GM19372 (cell line): ENCODE results near the gene AXDND1.
"Not testable (repeated sequence)": the region's sequence is repeated elsewhere in the genome, so short reads cannot be mapped to it uniquely, and the experiment has no call there.

ENCODE experiments used
- ATAC-seq: cut with Tn5 transposase; IDR thresholded peaks from one replicate; pipeline ENCODE4 v1.9.1; 2021; ENCODE audit warnings: mild to moderate bottlenecking, low read depth, moderate library complexity; ENCODE audit not compliant: unreplicated experiment

AXDND1 gene

GRCh38 chr1:179365342-179366092 is at the start of gene AXDND1:
Gene AXDND1 (plus strand): TSS chr1:179365971. CDS start chr1:179366510, 539 bp downstream.
- ATAC-seq: peak; percentile 95

DNA sequence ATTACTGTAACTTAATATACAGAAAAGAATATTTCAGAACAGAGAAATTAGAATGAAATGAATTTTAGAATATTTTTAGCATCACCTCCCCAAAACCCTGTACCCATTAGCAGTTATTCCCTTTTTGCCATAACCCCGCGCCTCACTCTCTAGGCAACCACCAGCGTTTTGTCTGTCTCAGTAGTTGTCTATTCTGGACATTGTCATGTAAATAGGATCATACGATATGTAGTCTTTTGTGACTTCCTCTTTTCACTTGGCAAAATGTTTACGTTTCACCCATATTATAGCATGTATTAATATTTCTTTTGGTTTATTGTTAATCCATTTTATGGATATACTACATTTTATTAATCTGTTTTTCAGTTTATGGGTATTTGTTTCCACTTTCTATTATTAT is 47.3 kb upstream of the AXDND1 start:
- no peak for ATAC-seq

- no peak for ATAC-seq
Measured at GRCh38 chr1:179321533-179322216, 44.1 kb upstream of the AXDND1 start.

GRCh38 chr1:179322557-179322956 is 43.2 kb upstream of the AXDND1 start:
- no peak for ATAC-seq

- no peak for ATAC-seq
Measured at GRCh38 chr1:179323436-179323835, 42.3 kb upstream of the AXDND1 start.

DNA sequence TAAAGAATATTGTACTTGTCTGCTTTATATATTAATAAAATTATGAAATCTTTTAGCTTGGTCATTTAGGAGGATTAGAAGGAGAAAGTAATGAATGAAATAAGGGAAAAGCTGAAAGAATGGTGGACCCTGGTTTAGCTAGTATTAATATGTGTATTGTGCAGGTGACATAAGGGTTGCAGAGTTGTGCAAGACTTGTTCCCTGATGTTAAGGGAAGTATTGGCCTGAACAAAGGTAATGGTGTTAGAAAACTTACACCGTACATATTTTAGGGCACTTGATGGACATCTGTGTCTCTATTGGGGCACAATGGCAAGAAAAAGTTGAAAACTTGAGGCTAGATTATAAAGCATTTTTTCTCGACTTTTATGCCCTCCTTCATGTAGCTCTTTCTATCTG is 39.9 kb upstream of the AXDND1 start:
- no peak for ATAC-seq

GRCh38 chr1:179326746-179327145 is 39.0 kb upstream of the AXDND1 start:
- ATAC-seq: no peak

DNA sequence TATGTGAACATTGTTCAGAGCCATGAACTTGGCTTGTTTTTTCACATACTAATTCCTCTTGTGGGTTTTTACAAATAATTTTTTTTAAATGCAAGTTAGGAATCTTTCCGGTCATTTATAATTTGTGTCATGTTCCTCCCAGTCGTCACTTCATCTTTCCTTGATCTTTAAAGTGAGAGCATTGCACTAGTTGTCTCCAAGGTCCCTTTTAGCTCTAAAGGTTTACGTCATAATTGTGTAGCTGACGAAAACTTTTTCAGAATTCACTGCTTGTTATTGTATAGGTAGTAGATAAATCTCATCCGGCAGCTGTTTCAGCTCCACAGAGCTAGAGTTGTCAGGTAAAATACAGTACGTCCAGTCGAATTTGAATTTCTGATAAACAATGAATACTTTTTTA is 38.6 kb upstream of the AXDND1 start:
- no peak for ATAC-seq

DNA sequence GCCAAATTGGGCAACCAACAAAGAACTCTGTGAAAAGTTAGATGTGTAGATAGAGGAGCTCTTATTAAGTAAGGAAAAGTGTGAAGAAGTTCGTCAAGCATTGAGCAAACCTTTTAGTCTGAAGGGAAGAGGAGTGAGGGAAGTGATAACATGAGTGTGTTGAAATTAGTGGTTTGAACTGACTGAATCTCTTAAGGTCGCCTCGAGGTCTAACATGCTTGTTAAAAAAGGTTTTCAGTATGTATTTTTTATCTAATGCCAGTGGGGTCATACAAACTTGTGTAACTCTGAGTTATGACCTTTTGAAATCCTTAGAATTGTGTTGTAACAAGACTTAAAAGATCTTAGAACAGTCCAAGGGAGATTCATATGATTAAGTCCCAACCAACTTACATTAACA is 38.1 kb upstream of the AXDND1 start:
- no peak for ATAC-seq

GRCh38 chr1:179329862-179330261 is 35.9 kb upstream of the AXDND1 start:
- no peak for ATAC-seq

DNA sequence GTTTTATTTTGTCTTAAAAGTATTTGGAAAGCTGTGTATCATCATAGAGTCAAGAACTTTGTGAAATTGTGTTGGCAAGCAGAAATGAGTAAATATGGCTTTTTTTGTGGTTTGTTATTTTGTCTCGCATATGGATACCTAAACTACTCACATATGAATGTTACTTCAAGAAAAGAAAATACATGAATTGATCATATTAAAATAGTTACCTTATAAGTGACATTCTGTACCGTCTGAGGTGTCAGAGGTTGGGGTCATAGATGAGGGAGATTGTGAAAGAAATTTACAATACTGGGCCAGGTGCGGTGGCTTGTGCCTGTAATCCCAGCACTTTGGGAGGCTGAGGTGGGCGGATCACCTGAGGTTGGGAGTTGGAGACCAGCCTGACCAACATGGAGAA is 31.3 kb upstream of the AXDND1 start:
- ATAC-seq: no peak

- no peak for ATAC-seq
Measured at GRCh38 chr1:179337288-179337687, 28.5 kb upstream of the AXDND1 start.

DNA sequence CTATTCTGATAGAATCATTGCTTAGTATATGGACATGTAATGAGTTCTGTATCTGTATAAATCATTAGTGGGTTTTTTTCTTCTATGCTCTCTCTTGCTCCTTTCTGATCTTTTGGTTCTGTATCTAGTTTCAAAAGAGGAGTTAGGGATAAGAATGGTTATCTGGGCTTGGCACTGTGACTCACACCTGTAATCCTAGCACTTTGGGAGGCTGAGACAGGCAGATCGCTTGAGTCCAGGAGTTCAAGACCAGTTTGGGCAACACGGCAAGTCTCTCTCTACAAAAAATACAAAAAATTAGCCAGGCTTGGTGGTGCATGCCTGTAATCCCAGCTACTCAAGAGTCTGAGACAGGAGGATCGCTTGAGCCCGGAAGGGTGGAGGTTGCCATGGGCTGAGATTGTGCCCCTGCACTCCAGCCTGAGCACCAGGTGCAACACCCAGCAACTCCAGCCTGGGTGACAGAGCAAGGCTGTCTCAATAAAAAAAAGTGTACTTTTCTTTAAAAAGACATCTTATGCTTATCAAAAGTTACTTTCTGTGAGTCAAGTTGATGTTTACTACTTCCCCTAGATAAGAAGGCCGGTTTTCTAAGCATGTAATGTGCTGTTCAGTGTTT is 27.7 kb upstream of the AXDND1 start:
- ATAC-seq: no peak

DNA sequence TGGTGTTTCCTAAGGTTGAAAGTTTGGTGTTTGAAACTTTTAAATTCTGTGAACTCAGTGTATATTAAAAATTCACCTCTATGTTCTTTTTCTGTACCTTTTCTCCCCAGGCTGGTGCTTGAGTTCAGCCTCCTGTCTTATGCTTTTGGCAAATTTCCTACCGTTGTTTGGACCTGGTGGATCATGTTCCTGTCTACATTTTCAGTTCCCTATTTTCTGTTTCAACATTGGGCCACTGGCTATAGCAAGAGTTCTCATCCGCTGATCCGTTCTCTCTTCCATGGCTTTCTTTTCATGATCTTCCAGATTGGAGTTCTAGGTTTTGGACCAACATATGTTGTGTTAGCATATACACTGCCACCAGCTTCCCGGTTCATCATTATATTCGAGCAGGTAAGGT is 24.9 kb upstream of the AXDND1 start:
- no peak for ATAC-seq

DNA sequence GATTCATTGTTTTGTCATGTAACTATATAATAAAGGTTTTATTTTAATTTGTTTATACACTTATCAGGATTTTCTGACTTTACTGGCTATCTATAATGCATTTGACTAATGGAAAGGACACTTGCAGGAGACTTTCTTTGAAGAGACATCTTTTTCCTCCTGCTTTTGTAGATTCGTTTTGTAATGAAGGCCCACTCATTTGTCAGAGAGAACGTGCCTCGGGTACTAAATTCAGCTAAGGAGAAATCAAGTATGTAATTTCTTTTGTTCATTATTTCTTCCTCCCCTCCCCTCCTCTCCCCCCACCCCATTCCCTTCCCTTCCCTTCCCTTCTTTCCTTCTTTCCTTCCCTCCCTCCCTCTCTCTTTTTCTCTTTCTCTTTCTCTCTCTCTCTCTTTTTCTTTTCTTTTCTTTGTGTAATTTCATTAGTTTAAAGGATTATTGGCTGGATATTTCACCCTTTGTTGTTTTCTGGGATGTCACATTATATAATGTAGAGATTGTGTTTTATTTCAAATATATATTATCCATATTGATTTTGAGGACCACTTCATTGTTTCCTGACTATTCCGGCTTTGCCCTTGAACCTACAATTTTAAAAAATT is 23.7 kb upstream of the AXDND1 start:
- ATAC-seq: no peak

GRCh38 chr1:179342740-179343404 is 22.9 kb upstream of the AXDND1 start:
- no peak for ATAC-seq

GRCh38 chr1:179351281-179351680 is 14.5 kb upstream of the AXDND1 start:
- no peak for ATAC-seq

DNA sequence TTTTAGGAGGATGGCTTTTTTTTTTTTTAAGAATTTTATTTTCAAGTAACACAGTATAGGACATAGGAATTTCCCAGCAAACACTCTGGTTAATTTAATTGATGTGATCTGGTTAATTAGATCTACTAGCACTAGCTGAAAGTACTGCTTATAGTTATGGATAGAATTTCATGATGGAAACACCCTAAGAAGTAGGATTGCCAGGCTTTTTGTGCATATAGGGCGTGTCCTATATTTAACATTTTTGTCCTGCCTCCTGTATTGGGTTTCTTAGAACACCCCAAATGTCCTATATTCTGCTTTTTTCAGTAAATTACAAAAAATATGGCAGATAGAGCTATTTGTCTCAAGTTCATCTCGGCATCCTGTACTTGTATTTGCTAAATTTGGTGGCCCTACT is 13.5 kb upstream of the AXDND1 start:
- no peak for ATAC-seq

DNA sequence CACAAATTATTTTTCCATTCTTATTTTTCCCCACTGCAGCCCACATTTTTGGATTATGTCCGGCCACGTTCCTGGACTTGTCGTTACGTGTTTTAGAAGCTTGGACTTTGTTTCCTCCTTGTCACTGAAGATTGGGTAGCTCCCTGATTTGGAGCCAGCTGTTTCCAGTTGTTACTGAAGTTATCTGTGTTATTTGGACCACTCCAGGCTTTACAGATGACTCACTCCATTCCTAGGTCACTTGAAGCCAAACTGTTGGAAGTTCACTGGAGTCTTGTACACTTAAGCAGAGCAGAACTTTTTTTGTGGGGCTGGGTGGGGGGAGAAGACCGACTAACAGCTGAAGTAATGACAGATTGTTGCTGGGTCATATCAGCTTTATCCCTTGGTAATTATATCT is 12.2 kb upstream of the AXDND1 start:
- ATAC-seq: no peak

GRCh38 chr1:179361631-179362030 is 4.1 kb upstream of the AXDND1 start:
- ATAC-seq: not testable (repeated sequence)
